AG09319 (cell line): ENCODE results near the gene LTB4R2.

Experiments
- DNase-seq: peaks from one replicate; pipeline ENCODE4 v3.0.0-alpha.2; 2010; ENCODE audit warnings: low read depth; ENCODE audit errors: extremely low read depth
- CTCF ChIP-seq: IDR thresholded peaks from 2 replicates; pipeline ENCODE4 v1.5.1; 2011; ENCODE audit warnings: low read depth, mild to moderate bottlenecking, inconsistent platforms, low read length, moderate library complexity

Gene LTB4R2

GRCh38 chr14:24309538-24310264 lies at the start of gene LTB4R2:
TSS of gene LTB4R2 (plus strand) at chr14:24310140. CDS start at chr14:24310665, 525 bp downstream.
- no peak for DNase-seq
- TF ChIP-seq CTCF, result no peak

- no peak for TF ChIP-seq CTCF
- DNase-seq, result no peak
Measured at GRCh38 chr14:24260780-24261157, 49.2 kb upstream of the LTB4R2 start.

- no peak for TF ChIP-seq CTCF
- DNase-seq, result no peak
Measured at GRCh38 chr14:24261256-24261968, 48.5 kb upstream of the LTB4R2 start.

GRCh38 chr14:24261969-24262327 lies 48.0 kb upstream of the LTB4R2 start:
- no peak for DNase-seq
- TF ChIP-seq CTCF, result no peak

GRCh38 chr14:24262821-24263733 lies 46.9 kb upstream of the LTB4R2 start, which contains the start of gene TGM1:
TSS of gene TGM1 (minus strand) at chr14:24263177. CDS start at chr14:24262352, 825 bp downstream.
- TF ChIP-seq CTCF, result no peak
- no peak for DNase-seq

DNA sequence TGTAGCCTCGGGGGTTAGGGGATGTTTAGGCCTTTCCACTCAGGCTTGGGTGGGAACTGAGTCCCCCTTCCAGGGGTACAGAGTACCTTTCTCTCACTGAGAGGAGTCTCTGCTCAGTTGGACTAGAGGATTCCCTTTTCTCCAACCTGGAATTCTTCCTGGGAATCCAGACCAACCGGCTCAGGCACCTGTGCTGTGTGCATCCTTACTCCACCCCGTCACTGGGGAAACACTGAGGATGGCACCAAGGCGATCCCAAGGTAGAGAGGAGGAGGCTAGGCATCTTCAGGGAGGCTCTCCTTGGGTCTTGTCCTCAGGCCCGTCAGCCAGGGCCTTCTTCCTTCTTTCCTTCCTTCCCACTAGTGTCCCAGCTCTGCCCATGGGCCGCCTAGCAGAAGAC lies 46.1 kb upstream of the LTB4R2 start:
- TF ChIP-seq CTCF, result no peak
- no peak for DNase-seq
